Measurements from ENCODE around the gene ITPR1.

GRCh38 chr3:4771243-4771642 lies 278.1 kb downstream of the ITPR1 start:
- no peak for TF ChIP-seq CTCF (conservative IDR thresholded peaks at IDR 0.05 in 1 of 2, IDR thresholded peaks at IDR 0.05 in 1 of 2; ENCODE audit: extremely low read depth in 1 of 2, insufficient read depth in 1 of 2, low read depth in 1 of 2, low read length in 2 of 2)
- TF ChIP-seq EZH2 (IDR thresholded peaks at IDR 0.05; ENCODE audit: borderline replicate concordance, low read length) = no peak
